ENCODE data around the gene PRDM1.

DNA sequence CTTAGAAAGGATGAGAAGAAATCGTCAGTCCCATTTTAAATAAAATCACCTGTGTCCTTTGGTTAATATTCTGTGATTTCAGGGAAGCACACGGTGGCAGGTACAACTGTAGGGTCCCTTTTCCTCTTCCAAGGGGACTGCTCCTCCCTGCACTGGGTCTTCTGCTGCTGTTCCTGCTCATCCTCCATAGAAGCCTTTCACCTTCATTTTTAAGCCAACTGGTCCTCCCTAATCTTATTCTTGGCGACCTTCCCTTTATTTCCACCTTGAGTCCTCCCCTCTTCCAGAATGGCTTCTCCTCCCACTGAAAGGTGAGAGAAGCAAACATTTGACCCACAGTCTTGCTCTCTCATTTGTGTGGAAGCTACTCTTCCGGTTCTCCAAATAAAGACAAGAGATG lies 4.4 kb upstream of the PRDM1 start:
- no peak for TF ChIP-seq EZH2 (IDR thresholded peaks at IDR 0.05; ENCODE audit: low read length, missing control alignments)
- TF ChIP-seq CTCF (conservative IDR thresholded peaks at IDR 0.05 in 1 of 2, IDR thresholded peaks at IDR 0.05 in 1 of 2; ENCODE audit: low read depth in 1 of 2, low read length in 2 of 2) = no peak
